AG04449 (cell line): Measurements from ENCODE around the gene QRSL1.
"Not testable (repeated sequence)": the region's sequence is repeated elsewhere in the genome, so short reads cannot be mapped to it uniquely, and the experiment has no call there.

Source experiments
- CTCF ChIA-PET: fragments of 350-600 bp; formaldehyde crosslinking; extraction: SDS; loops from one replicate; lab custom pipeline; 2021; ENCODE audit warnings: antibody characterized with exemption; lab: Yijun Ruan, JAX
- POLR2A ChIA-PET: fragments of 400-600, 350-600 bp; formaldehyde crosslinking; extraction: SDS; loops from one replicate; lab custom pipeline; 2020; ENCODE audit warnings: antibody characterized with exemption, inconsistent platforms; lab: Yijun Ruan, JAX
- DNase-seq: peaks from one replicate; pipeline ENCODE4 v3.0.0-alpha.2; 2010; ENCODE audit warnings: low read depth, low spot score
- H3K4me3 ChIP-seq: 2 replicates; pipeline ENCODE4 v1.5.1; 2011; ENCODE audit warnings: low read depth, mild to moderate bottlenecking, control low read depth, low read length
- TF ChIP-seq, protein P1 (sequence below): IDR thresholded peaks from one replicate; pipeline ENCODE4 v1.5.1; 2011; ENCODE audit warnings: mild to moderate bottlenecking, moderate library complexity, low read length, control low read depth, inconsistent platforms; ENCODE audit not compliant: insufficient read depth; ENCODE audit errors: missing control alignments

Gene QRSL1

DNA sequence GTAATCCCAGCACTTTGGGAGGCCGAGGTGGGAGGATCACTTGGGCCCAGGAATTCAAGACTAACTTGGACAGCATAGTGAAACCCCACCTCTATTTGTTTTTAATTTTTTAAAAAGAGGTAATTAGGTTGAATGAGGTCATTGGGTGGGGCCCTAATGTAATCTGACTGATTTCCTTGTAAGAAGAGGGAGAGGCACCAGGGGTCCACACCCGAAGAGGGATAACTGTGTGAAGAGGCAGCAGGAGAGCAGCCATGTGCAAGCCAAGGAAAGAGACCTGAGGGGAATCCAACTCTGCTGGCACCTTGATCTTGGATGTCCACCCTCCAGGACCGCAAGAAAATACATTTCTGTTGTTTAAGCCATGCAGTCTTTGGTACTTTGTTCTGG is 63.4 kb downstream of the QRSL1 start:
- TF ChIP-seq, protein P1, sequence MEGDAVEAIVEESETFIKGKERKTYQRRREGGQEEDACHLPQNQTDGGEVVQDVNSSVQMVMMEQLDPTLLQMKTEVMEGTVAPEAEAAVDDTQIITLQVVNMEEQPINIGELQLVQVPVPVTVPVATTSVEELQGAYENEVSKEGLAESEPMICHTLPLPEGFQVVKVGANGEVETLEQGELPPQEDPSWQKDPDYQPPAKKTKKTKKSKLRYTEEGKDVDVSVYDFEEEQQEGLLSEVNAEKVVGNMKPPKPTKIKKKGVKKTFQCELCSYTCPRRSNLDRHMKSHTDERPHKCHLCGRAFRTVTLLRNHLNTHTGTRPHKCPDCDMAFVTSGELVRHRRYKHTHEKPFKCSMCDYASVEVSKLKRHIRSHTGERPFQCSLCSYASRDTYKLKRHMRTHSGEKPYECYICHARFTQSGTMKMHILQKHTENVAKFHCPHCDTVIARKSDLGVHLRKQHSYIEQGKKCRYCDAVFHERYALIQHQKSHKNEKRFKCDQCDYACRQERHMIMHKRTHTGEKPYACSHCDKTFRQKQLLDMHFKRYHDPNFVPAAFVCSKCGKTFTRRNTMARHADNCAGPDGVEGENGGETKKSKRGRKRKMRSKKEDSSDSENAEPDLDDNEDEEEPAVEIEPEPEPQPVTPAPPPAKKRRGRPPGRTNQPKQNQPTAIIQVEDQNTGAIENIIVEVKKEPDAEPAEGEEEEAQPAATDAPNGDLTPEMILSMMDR, result no peak
- no peak overlapping the region for H3K4me3 ChIP-seq
- POLR2A ChIA-PET, result no interaction called here
- no peak for DNase-seq
- CTCF ChIA-PET, result interaction anchor here (0.8 kb wide), 1 partner anchor 277 kb away, joined by 3 read pairs; no protein-coding TSS in a partner anchor

DNA sequence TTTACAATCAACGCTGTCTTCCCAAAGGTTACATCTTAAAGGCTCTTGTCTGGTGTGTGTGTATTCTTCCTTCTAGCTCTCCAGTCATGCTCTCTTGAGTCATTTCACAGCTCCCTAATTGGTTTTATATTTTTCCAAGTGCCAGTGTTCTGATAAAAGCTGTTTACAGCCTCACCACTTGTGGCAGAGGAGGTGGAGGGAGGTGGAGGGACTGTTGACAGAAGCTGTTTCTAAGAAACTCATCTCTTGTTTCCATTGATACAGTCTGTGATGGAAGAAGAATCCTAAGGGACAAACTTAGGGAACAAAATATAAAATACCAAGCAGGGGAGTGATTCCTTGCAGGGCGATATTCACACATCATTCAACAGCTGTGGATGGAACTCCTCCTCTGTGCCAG is 64.0 kb downstream of the QRSL1 start:
- TF ChIP-seq, protein P1, result no peak
- POLR2A ChIA-PET, result no interaction called here
- no peak overlapping the region for H3K4me3 ChIP-seq
- DNase-seq, result no peak
- CTCF ChIA-PET, result interaction anchor here (0.8 kb wide), 1 partner anchor 277 kb away, joined by 3 read pairs; no protein-coding TSS in a partner anchor

DNA sequence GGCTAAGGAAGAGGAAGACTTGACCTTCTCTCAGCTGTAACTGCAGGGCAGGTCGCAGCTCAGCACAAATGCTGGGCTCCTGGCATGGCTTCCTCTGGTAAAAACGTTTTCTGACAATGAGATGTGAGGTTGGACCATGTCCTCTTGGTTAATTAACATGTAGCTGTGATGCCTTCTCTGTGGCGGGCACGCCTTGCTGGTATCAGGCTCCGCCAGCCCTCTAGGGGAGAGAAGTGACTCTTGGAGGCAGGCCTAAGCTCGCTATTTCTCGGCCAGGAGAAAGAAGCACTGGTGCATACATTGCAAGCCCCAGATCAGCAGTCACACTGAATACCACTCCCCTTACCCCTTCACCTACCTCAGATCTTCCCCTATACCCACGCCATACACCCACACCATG is 65.0 kb downstream of the QRSL1 start:
- TF ChIP-seq, protein P1, result no peak
- no peak overlapping the region for H3K4me3 ChIP-seq
- no peak for DNase-seq
- ChIA-PET CTCF (no interaction called here), POLR2A (interaction anchor here (0.6 kb wide), 1 partner anchor 351 kb away, joined by 3 read pairs; no protein-coding TSS in a partner anchor)

DNA sequence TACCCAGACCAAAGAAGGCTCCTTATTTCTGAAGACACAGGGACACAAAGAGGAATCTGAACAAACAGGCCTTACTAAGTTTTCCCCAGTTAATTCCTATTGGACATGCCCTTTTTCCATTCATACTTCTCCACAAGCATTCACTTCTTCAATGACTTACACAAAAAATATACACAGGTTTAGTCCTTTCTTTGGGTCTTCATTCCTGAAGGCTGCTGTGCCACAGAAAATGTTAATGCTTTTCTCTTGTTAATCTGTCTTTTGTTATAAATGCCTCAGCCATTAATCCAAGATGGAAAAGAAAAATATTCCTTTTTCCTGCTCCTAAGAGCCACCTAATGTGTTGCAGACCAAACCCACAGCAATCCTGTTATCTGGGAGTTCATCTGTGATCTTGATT is 71.2 kb downstream of the QRSL1 start:
- TF ChIP-seq, protein P1, result no peak
- no peak overlapping the region for H3K4me3 ChIP-seq
- POLR2A ChIA-PET, result no interaction called here
- CTCF ChIA-PET, result interaction anchor here (0.6 kb wide), 1 partner anchor 279 kb away, joined by 3 read pairs; no protein-coding TSS in a partner anchor
- DNase-seq, result no peak

DNA sequence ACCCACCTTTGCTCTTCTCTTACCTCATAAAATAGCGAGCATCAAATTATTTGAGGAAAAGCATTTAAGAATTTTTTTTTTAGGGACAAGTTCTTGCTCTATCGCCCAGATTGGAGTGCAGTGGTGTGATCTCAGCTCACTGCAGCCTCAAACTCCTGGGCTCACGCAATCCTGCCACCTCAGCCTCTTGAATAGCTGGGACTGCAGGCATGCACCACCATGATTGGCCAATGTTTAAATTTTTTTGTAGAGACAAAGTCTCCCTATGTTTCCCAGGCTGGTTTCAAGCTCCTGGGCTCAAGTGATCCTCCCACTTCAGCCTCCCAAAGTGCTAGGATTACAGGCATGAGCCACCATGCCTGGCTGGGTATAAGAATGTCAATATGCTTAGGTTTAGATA is 71.8 kb downstream of the QRSL1 start:
- H3K4me3 ChIP-seq, DNase-seq, POLR2A ChIA-PET: not testable (repeated sequence)
- CTCF ChIA-PET, result interaction anchor here (0.6 to 1.1 kb wide), 2 partner anchors 73 to 279 kb away, joined by 3 read pairs; no protein-coding TSS in a partner anchor

DNA sequence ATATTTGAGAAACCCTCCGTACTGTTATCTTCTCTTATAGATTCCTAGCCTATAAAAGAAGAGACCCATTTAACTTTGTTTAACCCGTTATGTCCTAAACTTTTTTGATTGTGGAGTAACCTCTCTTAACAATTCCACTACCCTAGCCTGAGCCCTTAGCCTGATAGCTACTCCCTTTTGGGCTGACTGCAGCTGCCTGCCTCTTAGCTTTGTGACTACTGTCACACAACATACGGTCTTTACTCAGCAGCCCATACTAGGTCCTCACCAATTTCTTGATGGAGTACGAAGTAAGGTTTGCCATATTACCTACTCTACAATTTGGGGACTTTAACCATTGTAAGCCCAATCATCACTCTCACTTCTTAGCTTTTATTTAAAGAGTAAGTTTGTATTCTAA is 72.7 kb downstream of the QRSL1 start:
- no peak for DNase-seq
- POLR2A ChIA-PET, result no interaction called here
- H3K4me3 ChIP-seq, result no peak overlapping the region
- CTCF ChIA-PET, result interaction anchor here (1.0 to 1.1 kb wide), 2 partner anchors 74 to 277 kb away, joined by 3 to 4 read pairs; no protein-coding TSS in a partner anchor
- TF ChIP-seq, protein P1, result no peak
